Left ventricle myocardium inferior (tissue), 1 donor: ENCODE results near the gene CMTR1. TPM values are rescaled to one million over a fixed set of nuclear protein-coding genes. Genes with fewer than 3 reads are reported as not detected.
A peak's percentile ranks its signal among the peaks of the same experiment; 100 is the strongest.

Experiments
- DNase-seq: peaks from one replicate; pipeline ENCODE4 v3.0.0-alpha.2; 2020
- H3K27ac ChIP-seq: fragments of 200-600 bp; replicated peaks from 2 replicates; pipeline ENCODE4 v1.8.0; 2021
- H3K27me3 ChIP-seq: fragments of 200-600 bp; 2 replicates; pipeline ENCODE4 v1.8.0; 2021; ENCODE audit warnings: low read depth
- H3K36me3 ChIP-seq: fragments of 200-600 bp; 2 replicates; pipeline ENCODE4 v1.8.0; 2021
- H3K4me1 ChIP-seq: fragments of 200-600 bp; 2 replicates; pipeline ENCODE4 v1.8.0; 2021
- H3K4me3 ChIP-seq: fragments of 200-600 bp; 2 replicates; pipeline ENCODE4 v1.8.0; 2021; ENCODE audit warnings: mild to moderate bottlenecking, moderate library complexity
- H3K9me3 ChIP-seq: fragments of 200-600 bp; replicated peaks from 2 replicates; pipeline ENCODE4 v1.8.0; 2021
- intact Hi-C: fragments of 100-400 bp; cut with micrococcal nuclease; formaldehyde crosslinking; loops from one replicate; pipeline ENCODE4 v1.11.0; 2022
- total RNA-seq: library from RNA; stranded (reverse); fragmentation: NEBNext Ultra II Directional; extraction: Animal tissue kit (Norgen Biotek cat#: 25700); gene quantifications from one replicate; pipeline ENCODE4 v1.2.1, GENCODE V29; 2021
- TF ChIP-seq, protein P1 (sequence below): fragments of 200-600 bp; IDR thresholded peaks from 2 replicates; pipeline ENCODE4 v1.8.0; 2021; ENCODE audit warnings: antibody characterized with exemption, mild to moderate bottlenecking, borderline replicate concordance
- donor health status: DM: no; HTN: yes; CAD: no; lungs with severe emphysema.

Gene CMTR1
- total RNA-seq, 1 donor from 2014 or later: 34.4 TPM

DNA sequence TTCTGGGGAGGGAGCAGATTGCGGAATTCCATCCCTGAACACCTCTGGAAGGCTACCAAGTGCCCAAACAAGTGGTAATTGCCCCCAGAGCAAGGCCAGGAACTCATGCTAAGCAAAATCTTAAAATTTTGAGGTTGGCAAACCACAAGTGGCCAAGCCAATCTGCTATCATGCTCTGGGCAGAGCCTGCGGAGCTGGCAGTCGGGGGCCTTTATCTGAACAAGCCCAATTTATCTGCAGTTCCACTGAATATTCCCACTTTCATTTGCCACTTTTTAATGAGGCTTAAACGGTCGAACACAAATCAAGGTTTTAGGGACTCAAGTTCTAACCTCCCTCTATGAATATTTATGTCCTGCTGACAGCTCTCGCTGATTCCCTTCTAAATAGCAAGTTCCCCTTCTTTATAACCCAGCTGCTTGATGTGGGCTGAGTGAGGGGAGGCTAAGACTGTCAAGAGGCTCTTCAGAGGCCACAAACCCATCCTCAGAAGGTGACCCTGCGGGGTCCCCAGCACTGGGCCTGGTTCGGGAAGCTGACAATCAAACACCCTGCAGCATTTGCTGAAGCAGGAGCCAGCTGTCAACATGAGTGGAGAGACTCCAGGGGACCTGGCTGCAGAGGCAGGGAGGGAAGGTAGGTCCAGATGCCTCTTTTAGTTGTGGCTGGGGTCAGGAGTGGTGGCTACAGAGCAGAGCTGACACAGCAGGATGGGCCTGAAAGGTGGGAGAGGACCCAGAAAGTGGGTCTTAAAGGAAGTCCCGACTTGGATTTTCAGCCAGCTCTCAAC is 54.8 kb downstream of the CMTR1 start:
- TF ChIP-seq, protein P1, sequence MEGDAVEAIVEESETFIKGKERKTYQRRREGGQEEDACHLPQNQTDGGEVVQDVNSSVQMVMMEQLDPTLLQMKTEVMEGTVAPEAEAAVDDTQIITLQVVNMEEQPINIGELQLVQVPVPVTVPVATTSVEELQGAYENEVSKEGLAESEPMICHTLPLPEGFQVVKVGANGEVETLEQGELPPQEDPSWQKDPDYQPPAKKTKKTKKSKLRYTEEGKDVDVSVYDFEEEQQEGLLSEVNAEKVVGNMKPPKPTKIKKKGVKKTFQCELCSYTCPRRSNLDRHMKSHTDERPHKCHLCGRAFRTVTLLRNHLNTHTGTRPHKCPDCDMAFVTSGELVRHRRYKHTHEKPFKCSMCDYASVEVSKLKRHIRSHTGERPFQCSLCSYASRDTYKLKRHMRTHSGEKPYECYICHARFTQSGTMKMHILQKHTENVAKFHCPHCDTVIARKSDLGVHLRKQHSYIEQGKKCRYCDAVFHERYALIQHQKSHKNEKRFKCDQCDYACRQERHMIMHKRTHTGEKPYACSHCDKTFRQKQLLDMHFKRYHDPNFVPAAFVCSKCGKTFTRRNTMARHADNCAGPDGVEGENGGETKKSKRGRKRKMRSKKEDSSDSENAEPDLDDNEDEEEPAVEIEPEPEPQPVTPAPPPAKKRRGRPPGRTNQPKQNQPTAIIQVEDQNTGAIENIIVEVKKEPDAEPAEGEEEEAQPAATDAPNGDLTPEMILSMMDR: no peak
- Histone ChIP-seq H3K9me3 (no peaks in the 10 kb centered on the region), H3K4me3 (no peak overlapping the region), H3K27me3 (no peaks in the 10 kb centered on the region), H3K27ac (no peak overlapping the region), H3K4me1 (peaks cover 50% of the 10 kb centered on the region), H3K36me3 (peaks cover 8% of the 10 kb centered on the region)
- no peak for DNase-seq
- intact Hi-C loops: loop anchor here (5.0 kb wide), 1 partner anchor 205 kb away; no protein-coding TSS in a partner anchor

DNA sequence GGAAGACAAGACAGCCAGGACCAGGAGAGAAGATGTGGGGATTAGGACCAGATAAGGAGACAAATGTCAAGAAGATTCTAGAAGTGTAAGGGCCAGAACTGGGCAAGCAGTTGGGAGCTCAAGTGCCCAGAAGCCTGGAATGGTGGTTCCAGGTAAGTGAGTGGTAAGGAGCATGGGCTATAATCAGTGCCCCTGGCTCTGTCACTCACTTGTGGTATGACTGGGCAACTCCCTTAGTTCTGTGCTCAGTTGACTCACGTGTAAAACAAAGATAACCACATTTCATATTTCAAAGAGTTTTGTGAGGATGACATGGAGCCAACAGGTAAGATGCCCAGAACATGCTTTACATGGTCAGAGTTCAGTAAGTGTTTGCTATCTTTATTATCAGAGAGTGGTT is 55.5 kb downstream of the CMTR1 start:
- Histone ChIP-seq H3K4me3 (no peak overlapping the region), H3K9me3 (no peaks in the 10 kb centered on the region), H3K27me3 (no peaks in the 10 kb centered on the region), H3K36me3 (peaks cover under 1% of the 10 kb centered on the region), H3K27ac (no peak overlapping the region), H3K4me1 (peaks cover 50% of the 10 kb centered on the region)
- TF ChIP-seq, protein P1: no peak
- no peak for DNase-seq
- intact Hi-C loops: loop anchor here (5.0 kb wide), 1 partner anchor 204 kb away; no protein-coding TSS in a partner anchor

DNA sequence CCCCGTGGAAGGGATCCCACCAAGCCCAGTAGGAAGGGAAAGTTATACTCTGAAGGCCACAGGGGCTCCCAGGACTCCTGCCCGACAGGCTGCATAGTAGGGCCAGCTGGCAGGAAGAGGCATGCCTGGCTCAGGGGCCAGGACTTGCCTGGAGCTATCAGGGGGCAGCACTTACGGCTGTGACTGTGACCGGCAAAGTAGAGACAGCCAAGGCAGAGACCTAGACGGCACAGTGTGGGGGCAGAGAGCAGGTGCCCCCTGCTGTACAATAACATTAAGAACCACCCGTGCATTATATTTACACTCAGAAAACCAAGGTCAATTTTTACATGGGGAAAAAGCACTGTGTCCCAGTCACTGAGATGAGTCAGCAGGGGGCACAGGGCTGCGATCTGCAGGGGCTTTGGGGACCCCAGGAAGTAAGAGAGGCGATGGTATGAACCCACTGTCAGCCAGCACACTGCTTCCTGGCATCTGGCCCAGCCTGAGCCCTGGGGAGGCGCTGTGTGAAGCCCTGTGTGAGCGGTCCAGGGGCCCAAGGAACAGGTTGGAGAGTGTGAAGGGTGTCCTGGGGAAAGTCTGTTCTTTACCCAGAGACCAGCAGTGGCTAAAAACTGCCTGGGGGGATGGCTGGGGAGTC is 56.8 kb downstream of the CMTR1 start:
- no peak for DNase-seq
- no peak overlapping the region for H3K4me3 ChIP-seq
- TF ChIP-seq, protein P1: peak; percentile 14
- intact Hi-C loops: loop anchor here (5.0 kb wide), 1 partner anchor 202 kb away; no protein-coding TSS in a partner anchor
- peak overlapping the region; percentile 12 for H3K27ac ChIP-seq
- peaks cover 47% of the 10 kb centered on the region for H3K4me1 ChIP-seq
- no peaks in the 10 kb centered on the region for H3K9me3 ChIP-seq
- no peaks in the 10 kb centered on the region for H3K36me3 ChIP-seq
- H3K27me3 ChIP-seq: no peaks in the 10 kb centered on the region

DNA sequence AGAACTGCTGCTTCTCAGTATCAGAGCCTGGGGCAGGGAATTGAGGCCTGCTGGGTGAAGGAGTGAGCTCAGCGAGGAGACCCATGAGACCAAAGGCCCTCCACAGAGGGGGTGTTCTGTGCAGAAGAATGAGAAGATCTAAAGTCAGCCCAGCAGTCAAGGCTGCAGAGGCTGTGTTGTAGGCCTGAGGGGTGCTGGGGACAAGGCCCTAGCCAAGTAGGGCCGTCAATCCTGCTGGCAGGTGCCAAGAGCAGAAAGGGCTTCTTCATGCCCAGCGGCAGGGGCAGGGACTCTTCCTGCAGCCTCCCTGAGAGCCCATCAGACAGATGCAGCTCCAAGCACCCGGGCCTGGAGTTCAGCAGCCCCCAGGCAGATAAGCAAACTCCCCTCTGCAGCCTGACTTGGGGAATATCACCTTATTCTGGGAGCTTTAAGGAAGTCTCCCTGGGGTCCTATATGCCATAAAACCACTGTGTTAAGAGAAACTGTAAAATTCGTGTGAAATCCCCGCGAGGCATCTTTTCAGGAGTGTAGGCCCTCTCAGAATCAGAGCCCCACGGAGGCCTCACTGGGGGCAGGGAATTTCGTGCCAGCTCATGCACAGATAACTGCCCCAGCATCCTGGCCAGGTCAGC is 57.6 kb downstream of the CMTR1 start:
- Histone ChIP-seq H3K4me3 (no peak overlapping the region), H3K27ac (no peak overlapping the region), H3K36me3 (no peaks in the 10 kb centered on the region), H3K9me3 (no peaks in the 10 kb centered on the region), H3K27me3 (no peaks in the 10 kb centered on the region), H3K4me1 (peaks cover 47% of the 10 kb centered on the region)
- TF ChIP-seq, protein P1: no peak
- intact Hi-C loops: no loop called here
- no peak for DNase-seq

DNA sequence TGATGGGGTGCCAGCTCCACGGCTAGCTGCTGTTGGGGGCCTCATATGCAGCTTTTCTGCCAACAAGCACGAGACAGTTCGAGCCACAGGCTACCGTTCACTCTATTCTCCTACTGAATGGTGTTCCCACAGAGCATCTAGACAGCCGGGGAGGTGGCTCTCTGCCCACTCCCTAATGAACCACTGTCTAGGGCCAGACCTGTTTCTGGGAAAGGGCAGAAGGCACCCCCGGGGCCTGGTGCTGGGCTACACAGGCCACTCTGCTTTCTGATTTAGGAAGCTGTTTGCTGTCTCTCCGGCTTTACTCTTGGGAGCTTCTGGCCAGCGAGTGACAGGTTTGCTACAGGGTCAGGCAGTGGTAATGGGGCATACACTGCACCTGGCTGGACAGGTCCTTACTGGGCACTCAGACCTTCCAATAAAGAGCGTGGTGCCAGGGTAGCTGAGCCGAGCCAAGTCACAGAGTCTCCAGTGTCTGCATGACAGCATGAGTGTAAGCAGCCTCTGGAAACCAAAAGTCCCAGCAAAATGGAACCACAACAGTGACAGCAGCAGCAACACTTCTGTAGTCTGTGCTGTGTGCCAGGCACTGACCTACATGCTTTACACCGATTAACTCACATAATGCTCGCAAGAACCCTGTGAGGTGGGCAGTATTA is 58.3 kb downstream of the CMTR1 start:
- Histone ChIP-seq H3K9me3 (no peaks in the 10 kb centered on the region), H3K27me3 (no peaks in the 10 kb centered on the region), H3K4me1 (peaks cover 47% of the 10 kb centered on the region), H3K36me3 (no peaks in the 10 kb centered on the region), H3K4me3 (no peak overlapping the region), H3K27ac (no peak overlapping the region)
- no peak for DNase-seq
- intact Hi-C loops: no loop called here
- TF ChIP-seq, protein P1: no peak
